T-helper 22 cell (primary cell): ENCODE data around the gene RIN3.
"Not testable (repeated sequence)": the region's sequence is repeated elsewhere in the genome, so short reads cannot be mapped to it uniquely, and the experiment has no call there.

Experiments
- DNase-seq: peaks from one replicate; pipeline ENCODE4 v3.0.0-alpha.2; 2020; ENCODE audit warnings: low read depth

Gene RIN3

DNA sequence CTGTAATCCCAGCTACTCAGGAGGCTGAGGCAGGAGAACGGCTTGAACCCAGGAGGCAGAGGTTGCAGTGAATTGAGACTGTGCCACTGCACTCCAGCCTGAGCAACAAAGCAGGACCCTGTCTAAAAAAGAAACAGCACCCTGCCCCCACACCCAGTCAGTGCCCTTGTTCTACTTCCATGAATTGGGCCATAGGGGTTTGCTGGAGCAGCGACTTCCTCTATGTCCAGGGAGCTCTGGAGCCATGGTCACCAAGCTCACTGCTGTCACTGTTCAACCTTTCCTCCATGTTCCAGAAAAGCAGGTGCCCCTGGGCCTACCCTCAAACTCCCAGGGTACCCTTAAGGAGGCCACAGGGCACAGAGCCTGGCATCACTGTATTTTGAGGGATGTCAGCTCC, 116.8 kb downstream of the RIN3 start:
- no peak for DNase-seq

DNA sequence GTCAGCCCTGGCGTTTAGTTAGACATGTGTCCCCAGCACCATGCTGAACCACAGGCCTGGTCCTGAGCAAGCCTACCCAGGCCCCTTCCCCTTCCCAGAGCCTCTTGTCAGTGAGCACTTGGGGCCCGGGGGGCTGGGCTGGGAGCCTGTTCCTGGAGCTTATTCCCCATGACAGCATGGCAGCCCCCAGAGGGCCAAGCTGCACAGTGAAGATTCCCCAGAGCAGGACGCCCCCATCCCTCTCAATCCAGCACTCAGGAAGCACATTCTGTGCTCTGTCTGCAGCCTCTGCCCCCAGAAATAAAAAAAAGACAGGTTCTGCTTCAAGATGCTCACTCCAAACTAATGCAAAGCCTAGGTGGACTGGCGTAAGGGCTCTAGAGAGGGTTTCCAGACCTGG, 117.5 kb downstream of the RIN3 start:
- DNase-seq, result no peak

DNA sequence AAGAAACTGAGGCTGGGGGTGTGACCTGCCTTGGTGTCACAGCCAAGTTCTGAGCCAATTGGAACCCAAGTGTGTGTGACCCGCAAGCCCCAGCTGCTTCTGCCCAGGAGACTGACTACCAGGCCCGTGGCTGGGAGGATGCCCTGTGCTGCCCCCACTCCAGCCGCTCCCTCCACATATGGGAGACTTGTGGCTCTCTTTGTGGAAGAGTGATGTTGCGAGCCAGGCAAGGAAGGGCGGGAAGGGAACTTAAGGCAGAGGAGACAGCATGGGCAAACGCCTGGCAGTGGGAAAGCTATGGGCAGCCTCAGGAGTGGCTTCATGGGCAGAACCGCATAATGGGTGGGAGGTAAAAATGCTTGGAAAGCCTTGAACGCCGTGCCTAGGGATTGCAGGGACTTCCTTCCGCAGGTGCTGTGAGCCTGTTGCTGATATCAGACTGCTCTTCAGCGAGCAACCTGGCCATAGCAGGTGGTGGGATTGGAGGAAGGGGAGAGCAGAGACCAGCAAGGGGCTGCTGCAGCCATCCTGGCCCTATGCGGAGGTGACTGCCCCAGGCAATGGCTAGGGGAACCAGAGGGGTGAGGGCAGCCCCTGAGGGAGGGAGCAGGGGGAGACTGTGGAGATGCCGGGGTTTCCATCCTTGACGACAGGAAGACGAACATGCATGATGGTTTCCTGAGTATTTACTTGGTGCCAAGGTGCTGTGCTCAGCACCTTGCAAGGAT, 119.1 kb downstream of the RIN3 start:
- DNase-seq, result no peak

DNA sequence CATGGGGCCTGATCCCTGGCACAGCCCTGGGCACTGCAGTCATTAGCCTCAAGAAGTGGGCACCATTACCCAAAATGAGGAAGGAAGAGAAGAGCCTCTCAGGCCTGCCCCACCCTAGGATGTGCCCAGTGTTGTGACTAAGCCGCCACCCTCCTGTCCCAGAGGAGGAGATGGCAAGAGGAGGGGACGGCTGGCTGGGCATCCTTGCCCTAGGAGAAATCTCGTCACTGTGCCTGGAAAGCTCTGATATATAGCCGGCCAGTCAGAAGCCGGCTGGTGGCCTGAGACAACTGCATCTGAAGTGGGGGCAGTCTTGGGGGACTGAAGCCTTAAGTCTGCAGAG, 119.7 kb downstream of the RIN3 start:
- no peak for DNase-seq

DNA sequence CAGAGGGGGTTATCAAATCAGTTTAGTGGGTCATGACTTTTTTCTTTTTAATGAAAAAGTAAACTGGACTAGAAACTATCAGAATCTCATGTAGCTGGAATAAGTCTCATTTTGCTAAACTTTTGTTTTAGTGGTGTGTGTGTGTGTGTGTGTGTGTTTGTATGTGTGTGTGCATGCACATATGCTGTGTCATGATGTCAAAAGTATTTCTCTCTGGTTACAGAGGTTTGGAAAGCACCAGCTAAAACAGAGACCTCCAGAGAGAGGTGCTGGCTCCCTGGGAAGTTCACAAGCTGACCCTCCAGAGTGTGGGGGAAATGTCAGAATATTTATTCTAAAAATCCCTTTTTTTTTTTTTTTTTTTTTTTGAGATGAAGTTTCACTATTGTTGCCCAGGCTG, 120.1 kb downstream of the RIN3 start:
- no peak for DNase-seq

- no peak for DNase-seq
Measured at GRCh38 chr14:92635031-92635430, 121.5 kb downstream of the RIN3 start.

GRCh38 chr14:92635896-92636295, 122.3 kb downstream of the RIN3 start:
- no peak for DNase-seq

GRCh38 chr14:92637228-92637627, 123.6 kb downstream of the RIN3 start:
- DNase-seq, result no peak

- no peak for DNase-seq
Measured at GRCh38 chr14:92637864-92638263, 124.3 kb downstream of the RIN3 start.

DNA sequence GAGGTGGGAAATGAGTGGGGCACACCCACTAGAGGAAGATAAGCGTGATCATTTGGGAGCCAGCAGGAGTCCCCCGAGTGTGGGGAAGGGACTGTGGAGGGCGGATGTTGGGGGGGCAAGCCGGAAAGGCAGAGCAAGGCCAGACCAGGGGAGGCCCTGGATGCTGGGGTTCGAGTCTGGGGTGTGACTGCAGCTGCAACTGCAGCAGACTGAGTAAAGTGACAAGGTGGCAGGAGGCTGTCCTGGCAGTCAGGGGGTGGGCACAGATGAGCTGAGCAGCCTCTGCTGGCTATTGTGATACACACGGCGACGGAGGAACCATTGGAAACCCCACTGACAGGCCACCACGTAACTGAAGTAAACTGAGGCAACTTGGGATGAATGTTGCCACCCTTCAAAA, 124.7 kb downstream of the RIN3 start:
- DNase-seq, result no peak

- DNase-seq, result no peak
Measured at GRCh38 chr14:92638904-92639303, 125.3 kb downstream of the RIN3 start.

DNA sequence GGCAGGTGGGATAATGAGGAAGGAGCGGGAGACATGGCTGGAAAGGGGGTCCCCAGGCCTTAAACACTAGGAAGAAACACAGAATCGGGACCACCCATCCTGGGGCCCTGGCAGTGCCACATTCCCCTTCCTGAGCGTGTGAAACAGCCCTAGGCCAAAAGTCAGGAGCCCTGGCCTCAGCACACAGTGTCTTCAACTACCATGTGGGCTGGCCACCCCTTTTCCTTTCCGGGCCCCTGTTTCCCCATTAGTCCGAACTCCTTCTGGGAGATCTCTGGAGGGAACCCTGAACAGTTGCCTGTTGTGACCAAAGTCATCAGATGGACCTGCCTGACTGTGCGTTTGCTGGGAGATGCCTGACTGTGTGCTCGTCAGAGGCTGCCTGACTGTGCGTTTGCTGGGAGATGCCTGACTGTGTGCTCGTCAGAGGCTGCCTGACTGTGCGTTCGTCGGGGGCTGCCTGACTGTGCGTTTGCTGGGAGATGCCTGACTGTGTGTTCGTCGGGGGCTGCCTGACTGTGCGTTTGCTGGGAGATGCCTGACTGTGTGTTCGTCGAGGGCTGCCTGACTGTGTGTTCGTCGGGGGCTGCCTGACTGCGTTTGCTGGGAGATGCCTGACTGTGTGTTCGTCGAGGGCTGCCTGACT, 126.0 kb downstream of the RIN3 start:
- not testable (repeated sequence) for DNase-seq

DNA sequence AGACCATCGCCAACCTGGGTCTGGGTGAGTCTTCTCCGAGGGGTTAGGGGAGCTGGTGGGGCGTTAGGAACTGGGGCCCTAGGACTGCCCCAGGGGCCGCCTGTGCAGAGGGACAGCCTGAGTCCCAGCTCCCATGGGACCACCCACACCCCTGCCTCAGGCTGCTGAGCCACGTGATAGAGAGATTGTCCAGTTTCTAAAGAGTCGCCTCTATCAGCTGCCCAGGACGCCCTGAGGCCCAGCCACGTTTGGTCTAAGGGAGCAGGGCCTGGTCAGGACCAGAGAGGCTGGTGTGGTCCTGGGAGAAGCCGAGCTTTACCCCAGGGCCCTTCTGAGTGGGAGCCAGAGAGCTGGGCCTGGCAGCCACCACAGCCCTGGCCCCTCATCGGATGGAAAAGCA, 127.7 kb downstream of the RIN3 start:
- no peak for DNase-seq

DNA sequence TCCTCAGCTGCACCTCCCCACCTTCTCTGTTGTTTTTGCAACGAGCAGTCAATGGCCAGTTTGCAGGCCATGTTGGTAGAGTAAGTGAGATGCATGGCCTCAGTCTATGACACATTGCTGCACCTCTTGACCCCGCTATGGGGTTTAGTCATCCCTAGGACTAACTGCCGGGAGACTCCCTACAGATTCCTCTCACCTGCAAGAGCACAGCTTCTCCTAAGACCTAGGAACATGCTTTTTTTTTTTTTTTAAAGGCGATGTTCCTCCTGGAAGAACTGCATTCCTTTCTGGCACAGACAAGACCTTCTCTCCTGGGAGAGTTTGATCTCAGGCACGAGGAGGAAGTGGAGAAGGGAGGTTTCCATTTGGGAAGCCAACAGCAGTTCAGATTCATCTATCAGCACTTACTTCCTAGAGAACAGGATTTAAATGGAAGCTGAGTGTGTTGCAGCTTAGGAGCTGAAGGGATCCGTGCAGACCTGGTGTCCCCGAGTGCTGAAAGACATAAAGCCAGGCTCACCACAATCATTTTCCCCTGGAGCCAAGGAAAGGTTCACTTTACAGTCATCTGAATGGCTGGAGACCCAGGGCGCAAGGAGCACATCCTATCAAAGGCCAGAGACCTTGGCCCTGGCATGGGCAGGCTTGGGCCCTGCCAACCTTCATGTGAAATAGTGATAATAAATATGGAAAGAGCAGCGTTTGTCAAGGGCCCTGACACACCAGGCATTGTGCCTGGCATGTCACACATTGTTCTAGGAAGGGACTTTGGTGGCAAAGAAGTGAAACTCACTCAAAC, 130.8 kb downstream of the RIN3 start:
- no peak for DNase-seq

- DNase-seq, result no peak
Measured at GRCh38 chr14:92644970-92645515, 131.5 kb downstream of the RIN3 start.

GRCh38 chr14:92645841-92646478, 132.4 kb downstream of the RIN3 start:
- no peak for DNase-seq

DNA sequence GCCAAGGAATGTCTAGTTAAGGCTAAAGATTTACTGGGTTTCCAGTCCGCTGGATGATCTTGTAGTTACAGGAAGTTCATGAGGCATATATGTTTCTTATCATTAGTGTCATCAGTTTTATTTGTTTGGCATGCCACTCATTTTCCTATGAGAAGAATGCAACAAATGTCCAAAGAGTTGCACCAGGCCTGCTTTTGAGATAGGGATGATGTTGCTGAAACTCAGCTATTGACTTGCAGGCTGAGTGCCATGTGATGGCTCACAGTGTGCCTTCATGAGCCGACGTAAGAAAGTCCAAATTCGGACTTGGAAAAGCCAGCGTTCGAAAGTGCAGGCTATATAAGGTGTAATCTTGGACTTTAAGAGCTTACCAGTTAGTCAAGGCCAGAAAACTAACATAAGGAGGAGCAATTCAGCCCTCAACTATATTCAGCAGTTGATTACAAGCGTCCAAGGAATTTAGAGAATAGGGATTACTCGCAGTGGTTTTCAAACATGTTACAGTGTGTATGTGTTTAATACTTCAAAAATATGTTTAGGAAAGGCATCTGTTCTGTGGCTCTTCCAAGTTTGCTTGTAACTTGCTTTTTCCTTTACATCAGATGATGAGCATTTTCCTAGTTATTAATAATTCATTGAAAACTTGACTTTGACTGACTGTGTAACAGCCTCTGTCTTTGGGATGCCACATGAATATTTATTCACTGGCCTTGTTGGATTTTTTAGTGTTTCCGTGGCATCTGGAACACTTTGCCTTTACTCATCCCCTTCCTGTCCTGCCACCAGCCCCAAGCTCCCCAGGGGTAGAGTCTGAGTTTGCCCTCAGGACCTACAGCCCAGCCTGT, 133.6 kb downstream of the RIN3 start:
- no peak for DNase-seq

- DNase-seq, result no peak
Measured at GRCh38 chr14:92647797-92648279, 134.3 kb downstream of the RIN3 start.

DNA sequence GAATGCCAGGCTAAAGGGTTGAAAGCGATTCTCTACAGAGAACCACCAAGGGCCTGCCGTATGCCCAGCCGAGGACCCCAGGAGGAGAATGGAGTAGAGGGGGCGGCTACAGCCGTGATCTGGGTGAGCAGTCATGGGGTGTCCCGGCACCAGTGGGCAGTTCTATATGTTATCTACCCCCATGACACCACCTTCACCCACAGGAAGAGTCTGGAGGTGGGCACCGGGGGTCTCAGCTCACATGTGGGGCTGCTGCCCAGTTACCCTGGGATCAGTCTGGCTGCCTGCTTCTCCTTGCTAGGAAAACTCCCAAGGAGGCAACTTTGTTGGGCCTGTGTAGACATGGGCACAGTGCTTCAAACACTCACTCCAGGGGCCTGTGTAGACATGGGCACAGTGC, 135.5 kb downstream of the RIN3 start:
- DNase-seq, result no peak

DNA sequence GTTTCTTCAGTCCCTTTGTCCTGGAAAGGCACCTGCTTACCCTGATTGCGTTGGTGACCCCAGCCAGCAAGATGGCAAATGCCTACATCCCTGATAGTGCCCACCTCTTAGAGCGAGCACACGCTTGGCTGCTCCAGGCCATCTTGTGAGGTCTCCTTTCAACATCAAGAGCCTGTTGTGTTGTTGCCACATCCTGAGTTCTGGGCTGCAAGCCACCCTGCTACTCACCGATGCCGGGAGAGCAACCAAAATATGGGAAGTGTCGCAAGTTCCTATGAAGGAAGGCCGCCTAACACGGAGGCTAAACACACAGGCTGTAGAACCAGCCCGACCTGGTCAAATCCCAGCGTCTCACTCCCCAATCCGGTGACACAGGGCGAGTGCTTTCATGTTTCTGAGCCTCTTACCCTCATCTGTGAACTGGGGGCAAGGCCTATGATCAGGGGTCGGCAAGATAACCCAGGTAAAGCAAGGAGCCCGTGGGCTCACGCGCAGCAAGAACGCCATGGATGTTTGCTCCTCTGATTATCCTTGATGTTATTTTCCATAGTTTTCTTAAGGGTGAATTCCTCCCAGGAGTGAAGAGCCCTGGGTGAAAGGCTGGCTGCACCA, 136.5 kb downstream of the RIN3 start:
- no peak for DNase-seq

GRCh38 chr14:92650581-92651105, 137.1 kb downstream of the RIN3 start:
- no peak for DNase-seq
